Trophoblast cell (in vitro differentiated cells and primary cell): ENCODE results near the gene GOLGA6C.

Source experiments
- DNase-seq, 2 donors: peaks; one replicate each; pipeline ENCODE4 v3.0.0-alpha.2; 2016
- H2AFZ ChIP-seq: 2 replicates; pipeline ENCODE4 v1.6.1; 2013; ENCODE audit warnings: low read length, moderate library complexity, mild to moderate bottlenecking; ENCODE audit not compliant: insufficient read depth, poor library complexity
- H2AK5ac ChIP-seq: 2 replicates; pipeline ENCODE4 v1.6.1; 2013; ENCODE audit warnings: mild to moderate bottlenecking, low read length
- H2BK120ac ChIP-seq: 2 replicates; pipeline ENCODE4 v1.6.1; 2013; ENCODE audit warnings: low read length, mild to moderate bottlenecking, moderate library complexity; ENCODE audit not compliant: insufficient read depth, poor library complexity
- H2BK12ac ChIP-seq: 2 replicates; pipeline ENCODE4 v1.6.1; 2013; ENCODE audit warnings: mild to moderate bottlenecking, low read length, moderate library complexity
- H2BK5ac ChIP-seq: 2 replicates; pipeline ENCODE4 v1.6.1; 2013; ENCODE audit warnings: low read length, low read depth, moderate library complexity, mild to moderate bottlenecking; ENCODE audit not compliant: poor library complexity
- H3K14ac ChIP-seq: 2 replicates; pipeline ENCODE4 v1.6.1; 2013; ENCODE audit warnings: mild to moderate bottlenecking, low read length
- H3K18ac ChIP-seq: 2 replicates; pipeline ENCODE4 v1.6.1; 2013; ENCODE audit warnings: mild to moderate bottlenecking, low read length
- H3K23ac ChIP-seq: 2 replicates; pipeline ENCODE4 v1.6.1; 2013; ENCODE audit warnings: low read length
- H3K27ac ChIP-seq: 2 replicates; pipeline ENCODE4 v1.5.1; 2013; ENCODE audit warnings: low read depth, mild to moderate bottlenecking, inconsistent platforms, low read length, moderate library complexity
- H3K27me3 ChIP-seq: 2 replicates; pipeline ENCODE4 v1.6.1; 2013; ENCODE audit warnings: inconsistent platforms, mild to moderate bottlenecking, low read length, moderate library complexity; ENCODE audit not compliant: insufficient read depth
- H3K36me3 ChIP-seq, 2 experiments: 1 replicate in 1 of 2; 2 replicates in 1 of 2; pipeline ENCODE4 v1.6.1; 2013; ENCODE audit warnings: low read length in 2 of 2, mild to moderate bottlenecking in 2 of 2, moderate library complexity in 1 of 2; ENCODE audit not compliant: insufficient read depth in 2 of 2, control insufficient read depth in 1 of 2
- H3K4ac ChIP-seq: 2 replicates; pipeline ENCODE4 v1.6.1; 2013; ENCODE audit warnings: low read depth, mild to moderate bottlenecking, low read length, moderate library complexity
- H3K4me1 ChIP-seq, 2 experiments: 1 replicate in 1 of 2; 2 replicates in 1 of 2; pipeline ENCODE4 v1.6.1; 2013; ENCODE audit warnings: low read length in 2 of 2, mild to moderate bottlenecking in 2 of 2, moderate library complexity in 1 of 2; ENCODE audit not compliant: insufficient read depth in 2 of 2, control insufficient read depth in 1 of 2
- H3K4me2 ChIP-seq: 2 replicates; pipeline ENCODE4 v1.6.1; 2013; ENCODE audit warnings: inconsistent platforms, mild to moderate bottlenecking, low read length, moderate library complexity
- H3K4me3 ChIP-seq: 2 replicates; pipeline ENCODE4 v1.5.1; 2013; ENCODE audit warnings: mild to moderate bottlenecking, low read depth, low read length, inconsistent platforms
- H3K79me1 ChIP-seq: one replicate; pipeline ENCODE4 v1.6.1; 2013; ENCODE audit warnings: low read length
- H3K79me2 ChIP-seq: 2 replicates; pipeline ENCODE4 v1.6.1; 2013; ENCODE audit warnings: low read length, mild to moderate bottlenecking; ENCODE audit not compliant: control insufficient read depth, insufficient read depth, poor library complexity
- H3K9ac ChIP-seq: 2 replicates; pipeline ENCODE4 v1.6.1; 2013; ENCODE audit warnings: mild to moderate bottlenecking, low read length
- H3K9me3 ChIP-seq: 2 replicates; pipeline ENCODE4 v1.6.1; 2013; ENCODE audit warnings: low read depth, mild to moderate bottlenecking, control low read depth, inconsistent platforms, low read length; ENCODE audit not compliant: insufficient read depth
- H4K12ac ChIP-seq: 2 replicates; pipeline ENCODE4 v1.6.1; 2013; ENCODE audit warnings: low read depth, mild to moderate bottlenecking, low read length, moderate library complexity
- H4K8ac ChIP-seq: 2 replicates; pipeline ENCODE4 v1.6.1; 2013; ENCODE audit warnings: low read depth, mild to moderate bottlenecking, low read length, moderate library complexity
- H4K91ac ChIP-seq: one replicate; pipeline ENCODE4 v1.6.1; 2013; ENCODE audit warnings: low read depth, mild to moderate bottlenecking, low read length, moderate library complexity
- WGBS: extraction: QIAGEN DNeasy Blood & Tissue Kit; methylation state at CpG from one replicate; pipeline ENCODE4 v1.1.7; 2013; ENCODE audit warnings: missing lambda C conversion rate; ENCODE audit not compliant: insufficient read length, insufficient coverage; ENCODE audit errors: extremely low coverage; 5-methylcytosine and 5-hydroxymethylcytosine counted together

The GOLGA6C gene

DNA sequence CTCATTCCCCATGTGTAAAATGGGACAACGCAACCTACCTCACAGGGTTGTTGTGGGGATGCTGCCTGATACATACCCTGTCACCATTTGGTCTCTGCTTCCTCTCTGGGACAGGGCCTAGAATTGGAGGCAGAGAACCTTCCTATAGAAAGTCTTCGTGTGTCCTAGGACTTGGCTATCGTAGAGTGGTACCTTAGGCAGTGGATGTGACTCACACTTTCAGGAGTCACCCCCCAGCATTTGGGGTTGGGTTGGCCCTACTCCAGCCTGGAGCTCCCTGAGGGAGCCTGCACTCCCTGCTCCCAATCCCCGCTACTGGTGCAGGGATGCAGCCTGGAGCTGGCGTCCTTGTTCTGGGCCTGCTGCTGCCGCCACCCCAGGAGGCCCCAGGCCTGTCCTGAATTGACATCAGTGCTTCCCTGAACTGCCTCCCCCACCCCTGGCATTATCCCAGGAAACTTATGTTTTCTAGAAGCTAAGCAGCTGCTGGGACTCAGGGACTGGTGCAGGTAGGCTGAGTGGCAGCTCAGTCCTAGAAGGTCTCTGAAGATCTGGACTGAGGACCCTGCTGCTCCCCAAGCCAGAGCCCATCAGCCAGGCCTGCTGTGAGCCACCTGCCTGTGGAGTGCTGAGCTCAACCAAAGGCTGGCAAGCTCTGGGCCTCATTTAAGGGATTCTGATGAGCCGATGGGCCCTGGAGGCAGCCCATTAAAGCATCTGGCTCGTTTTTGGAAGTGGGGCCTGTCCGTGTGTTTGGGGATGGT is 46.5 kb upstream of the GOLGA6C start:
- Histone ChIP-seq H3K79me2 (no peaks in the 10 kb centered on the region), H2BK120ac (no peak overlapping the region), H3K36me3 (peaks cover 44 to 56% of the 10 kb centered on the region in 2 experiments), H4K12ac (no peak overlapping the region), H3K4me1 (no peaks in the 10 kb centered on the region), H3K4me2 (no peak overlapping the region), H2AFZ (no peak overlapping the region), H4K91ac (no peak overlapping the region), H3K23ac (no peak overlapping the region), H3K9ac (no peak overlapping the region), H3K14ac (no peak overlapping the region), H2AK5ac (no peak overlapping the region), H3K27me3 (no peaks in the 10 kb centered on the region), H3K79me1 (no peaks in the 10 kb centered on the region), H3K4ac (no peak overlapping the region), H3K9me3 (peaks cover 3% of the 10 kb centered on the region), H2BK5ac (no peak overlapping the region), H2BK12ac (no peak overlapping the region), H4K8ac (no peak overlapping the region), H3K27ac (no peak overlapping the region), H3K4me3 (no peak overlapping the region), H3K18ac (no peak overlapping the region)
- WGBS = no CpG with 5 or more reads among the region's 9 CpGs
- DNase-seq = no peak

GRCh38 chr15:75212200-75212858 is 45.8 kb upstream of the GOLGA6C start:
- Histone ChIP-seq H3K18ac (no peak overlapping the region), H3K23ac (no peak overlapping the region), H3K79me1 (no peaks in the 10 kb centered on the region), H4K12ac (no peak overlapping the region), H2BK5ac (no peak overlapping the region), H2BK120ac (no peak overlapping the region), H2BK12ac (no peak overlapping the region), H3K9me3 (peaks cover 3% of the 10 kb centered on the region), H3K14ac (no peak overlapping the region), H4K91ac (no peak overlapping the region), H3K9ac (no peak overlapping the region), H2AFZ (no peak overlapping the region), H3K4me2 (no peak overlapping the region), H3K36me3 (peaks cover 39 to 51% of the 10 kb centered on the region in 2 experiments), H3K27ac (no peak overlapping the region), H3K27me3 (no peaks in the 10 kb centered on the region), H3K4me1 (no peaks in the 10 kb centered on the region), H3K79me2 (no peaks in the 10 kb centered on the region), H2AK5ac (no peak overlapping the region), H4K8ac (no peak overlapping the region), H3K4ac (no peak overlapping the region), H3K4me3 (no peak overlapping the region)
- WGBS = no CpG with 5 or more reads among the region's 7 CpGs
- no peak for DNase-seq

DNA sequence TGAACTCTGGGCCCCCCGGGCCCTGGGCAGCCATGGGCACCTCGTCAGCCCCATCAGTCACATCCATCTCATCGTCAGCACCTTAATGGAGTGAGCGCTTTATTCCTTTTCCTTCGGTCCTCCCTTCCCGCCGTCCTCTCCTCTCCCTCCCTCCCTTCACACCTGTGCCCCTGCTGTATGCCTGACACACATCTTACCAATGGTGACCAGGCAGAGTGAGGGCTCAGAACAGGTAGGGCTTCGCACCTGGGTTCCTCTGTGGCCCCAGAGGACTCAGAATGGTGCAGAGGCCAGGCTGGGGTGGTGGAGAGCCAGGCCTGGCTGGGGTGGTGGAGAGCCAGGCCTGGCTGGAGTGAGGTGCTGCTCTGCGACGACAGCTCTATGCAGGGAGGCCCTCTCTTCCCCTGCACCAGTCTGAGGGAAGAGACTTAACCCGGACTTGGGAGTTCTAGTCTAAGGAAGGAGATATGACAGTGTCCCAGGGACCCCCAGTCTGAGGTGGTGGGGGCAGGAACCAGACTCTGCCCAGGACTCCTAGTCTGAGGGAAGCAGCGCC is 44.8 kb upstream of the GOLGA6C start:
- Histone ChIP-seq H3K14ac (no peak overlapping the region), H3K9ac (no peak overlapping the region), H3K4me1 (no peaks in the 10 kb centered on the region), H3K36me3 (peaks cover 29 to 41% of the 10 kb centered on the region in 2 experiments), H2BK120ac (no peak overlapping the region), H3K79me1 (no peaks in the 10 kb centered on the region), H4K12ac (no peak overlapping the region), H3K79me2 (no peaks in the 10 kb centered on the region), H2BK5ac (no peak overlapping the region), H3K9me3 (peaks cover 3% of the 10 kb centered on the region), H3K27me3 (no peaks in the 10 kb centered on the region), H3K23ac (no peak overlapping the region), H3K4me2 (no peak overlapping the region), H3K27ac (no peak overlapping the region), H2AFZ (no peak overlapping the region), H4K8ac (no peak overlapping the region), H2BK12ac (no peak overlapping the region), H2AK5ac (no peak overlapping the region), H3K18ac (no peak overlapping the region), H4K91ac (no peak overlapping the region), H3K4me3 (no peak overlapping the region), H3K4ac (no peak overlapping the region)
- DNase-seq = no peak
- WGBS = no CpG with 5 or more reads among the region's 12 CpGs

DNA sequence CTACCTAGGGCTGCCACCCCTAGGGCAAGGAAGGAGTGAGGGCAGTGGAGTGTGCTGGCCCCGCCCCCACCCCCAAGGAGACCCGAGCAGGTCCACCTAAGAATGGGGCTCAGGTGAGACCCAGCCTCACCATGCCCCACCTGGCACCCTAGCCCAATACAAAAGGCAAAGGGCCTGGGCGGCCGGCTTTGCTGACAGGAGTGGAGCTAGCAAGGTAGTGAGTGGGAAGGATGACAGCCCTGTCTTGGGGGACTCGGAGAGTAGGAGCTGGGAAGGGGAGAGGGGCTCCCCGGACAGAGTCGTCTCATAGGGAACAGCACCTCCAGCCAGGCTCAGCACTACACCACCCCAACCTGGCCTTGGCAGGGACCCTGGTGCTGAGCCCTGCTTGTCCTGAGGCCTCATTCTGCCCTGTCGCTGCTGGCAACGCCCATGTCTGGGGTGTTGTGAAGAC is 44.3 kb upstream of the GOLGA6C start:
- Histone ChIP-seq H3K79me1 (no peaks in the 10 kb centered on the region), H2AK5ac (no peak overlapping the region), H2BK5ac (no peak overlapping the region), H3K4me2 (no peak overlapping the region), H3K27ac (no peak overlapping the region), H3K4ac (no peak overlapping the region), H3K9ac (no peak overlapping the region), H2AFZ (no peak overlapping the region), H3K4me1 (no peaks in the 10 kb centered on the region), H4K8ac (no peak overlapping the region), H2BK12ac (no peak overlapping the region), H3K9me3 (no peaks in the 10 kb centered on the region), H3K36me3 (peaks cover 24 to 36% of the 10 kb centered on the region in 2 experiments), H3K79me2 (no peaks in the 10 kb centered on the region), H4K12ac (no peak overlapping the region), H4K91ac (no peak overlapping the region), H2BK120ac (no peak overlapping the region), H3K23ac (no peak overlapping the region), H3K4me3 (no peak overlapping the region), H3K14ac (no peak overlapping the region), H3K18ac (no peak overlapping the region), H3K27me3 (no peaks in the 10 kb centered on the region)
- no peak for DNase-seq
- no CpG with 5 or more reads among the region's 9 CpGs for WGBS
